Spinal cord (tissue), 10 donors: ENCODE results near the gene PRKAB1. TPM values are rescaled to one million over a fixed set of nuclear protein-coding genes. Genes with fewer than 3 reads are reported as not detected.

Source experiments
- DNase-seq, 6 donors: peaks; one replicate each; pipeline versions ENCODE4 v3.0.0 to v3.0.0-alpha.2; 2013 to 2015; ENCODE audit warnings: low spot score in 6 of 6, low read depth in 4 of 6
- H3K27ac ChIP-seq: one replicate; pipeline ENCODE4 v1.5.1; 2013; ENCODE audit warnings: low read depth, low read length, control low read depth
- H3K27me3 ChIP-seq: one replicate; pipeline ENCODE4 v1.6.1; 2013; ENCODE audit warnings: low read length; ENCODE audit not compliant: control insufficient read depth, insufficient read depth
- H3K36me3 ChIP-seq: one replicate; pipeline ENCODE4 v1.6.1; 2013; ENCODE audit warnings: low read length; ENCODE audit not compliant: control insufficient read depth, insufficient read depth
- H3K4me1 ChIP-seq: one replicate; pipeline ENCODE4 v1.6.1; 2013; ENCODE audit warnings: low read length; ENCODE audit not compliant: control insufficient read depth, insufficient read depth
- H3K4me3 ChIP-seq: one replicate; pipeline ENCODE4 v1.5.1; 2013; ENCODE audit warnings: low read depth, low read length, control low read depth
- H3K9me3 ChIP-seq: one replicate; pipeline ENCODE4 v1.6.1; 2013; ENCODE audit warnings: low read length; ENCODE audit not compliant: control insufficient read depth, insufficient read depth
- WGBS: methylation state at CpG from one replicate; pipeline ENCODE4 v1.1.5; 2013; ENCODE audit warnings: missing lambda C conversion rate; ENCODE audit not compliant: insufficient coverage; 5-methylcytosine and 5-hydroxymethylcytosine counted together
- polyA plus RNA-seq, 2 donors: library from polyadenylated mRNA; unstranded; fragments of 120-200 nt; gene quantifications; one replicate each; pipeline ENCODE4 v1.2.1, GENCODE V29; 2013; ENCODE audit not compliant: insufficient read length in 2 of 2
- total RNA-seq, 2 donors: library from RNA; depleted of rRNA in 1 of 2; stranded (reverse); fragments of 120-200 nt in 1 of 2; fragments of >200 nt in 1 of 2; gene quantifications; one replicate each; pipeline versions ENCODE4 v1.2.3 to v1.2.4, GENCODE V29; 2013 to 2014
- donor health status: healthy.

Gene PRKAB1
- total and polyA plus RNA-seq, 4 donors: 17.4 to 41.2 (median 27.2) TPM

- Histone ChIP-seq H3K36me3 (peaks cover 43% of the 10 kb centered on the region), H3K4me3 (no peak overlapping the region), H3K27me3 (no peaks in the 10 kb centered on the region), H3K27ac (no peak overlapping the region), H3K4me1 (no peaks in the 10 kb centered on the region), H3K9me3 (no peaks in the 10 kb centered on the region)
- 73% methylated on average over 11 of the region's 14 CpGs for WGBS
- no peak for DNase-seq
These were observed 19.5 kb downstream of the PRKAB1 start for GRCh38 chr12:119687406-119687805.

GRCh38 chr12:119687879-119688278 is 19.9 kb downstream of the PRKAB1 start:
- Histone ChIP-seq H3K9me3 (no peaks in the 10 kb centered on the region), H3K27me3 (no peaks in the 10 kb centered on the region), H3K4me3 (no peak overlapping the region), H3K27ac (no peak overlapping the region), H3K4me1 (no peaks in the 10 kb centered on the region), H3K36me3 (peaks cover 43% of the 10 kb centered on the region)
- 95% methylated on average over 9 of the region's 9 CpGs for WGBS
- no peak for DNase-seq

GRCh38 chr12:119689935-119690500 is 22.1 kb downstream of the PRKAB1 start:
- Histone ChIP-seq H3K27me3 (no peaks in the 10 kb centered on the region), H3K4me1 (no peaks in the 10 kb centered on the region), H3K9me3 (no peaks in the 10 kb centered on the region), H3K4me3 (no peak overlapping the region), H3K27ac (no peak overlapping the region), H3K36me3 (peaks cover 43% of the 10 kb centered on the region)
- DNase-seq: no peak
- WGBS: 96% methylated on average over 38 of the region's 38 CpGs

- 82% methylated on average over 5 of the region's 6 CpGs for WGBS
- Histone ChIP-seq H3K27ac (no peak overlapping the region), H3K27me3 (no peaks in the 10 kb centered on the region)
These were observed 23.4 kb downstream of the PRKAB1 start for GRCh38 chr12:119691202-119691810.

GRCh38 chr12:119692410-119692809 is 24.5 kb downstream of the PRKAB1 start:
- Histone ChIP-seq H3K9me3 (no peaks in the 10 kb centered on the region), H3K36me3 (peaks cover 39% of the 10 kb centered on the region), H3K27me3 (no peaks in the 10 kb centered on the region), H3K27ac (no peak overlapping the region), H3K4me3 (no peak overlapping the region), H3K4me1 (no peaks in the 10 kb centered on the region)
- WGBS: no CpG with 5 or more reads among the region's 5 CpGs
- peak in 2 of 6 donors; percentile 39 to 64 for DNase-seq

More at GRCh38 chr12:119691202-119691810, 23.4 kb downstream of the PRKAB1 start:
- peaks cover 41% of the 10 kb centered on the region for H3K36me3 ChIP-seq
- DNase-seq: no peak
- no peaks in the 10 kb centered on the region for H3K4me1 ChIP-seq
- H3K9me3 ChIP-seq: no peaks in the 10 kb centered on the region
- no peak overlapping the region for H3K4me3 ChIP-seq

- no peaks in the 10 kb centered on the region for H3K4me1 ChIP-seq
- peak in 2 of 6 donors; percentile 31 to 67 for DNase-seq
- H3K27me3 ChIP-seq: no peaks in the 10 kb centered on the region
- no peak overlapping the region for H3K27ac ChIP-seq
- no peaks in the 10 kb centered on the region for H3K9me3 ChIP-seq
- 67% methylated on average over 2 of the region's 6 CpGs for WGBS
- H3K4me3 ChIP-seq: no peak overlapping the region
- H3K36me3 ChIP-seq: peaks cover 40% of the 10 kb centered on the region
These were observed 25.1 kb downstream of the PRKAB1 start for GRCh38 chr12:119692997-119693396.

- no peak overlapping the region for H3K27ac ChIP-seq
- WGBS: 80% methylated on average over 1 of the region's 1 CpG
These were observed 25.6 kb downstream of the PRKAB1 start for GRCh38 chr12:119693511-119693910.

GRCh38 chr12:119694111-119694510 is 26.2 kb downstream of the PRKAB1 start:
- no peak for DNase-seq
- no peaks in the 10 kb centered on the region for H3K9me3 ChIP-seq
- no peaks in the 10 kb centered on the region for H3K4me1 ChIP-seq
- 100% methylated on average over 1 of the region's 6 CpGs for WGBS
- H3K27me3 ChIP-seq: no peaks in the 10 kb centered on the region
- H3K4me3 ChIP-seq: no peak overlapping the region
- H3K36me3 ChIP-seq: peaks cover 32% of the 10 kb centered on the region
- no peak overlapping the region for H3K27ac ChIP-seq

More at GRCh38 chr12:119693511-119693910, 25.6 kb downstream of the PRKAB1 start:
- Histone ChIP-seq H3K9me3 (no peaks in the 10 kb centered on the region), H3K4me3 (no peak overlapping the region), H3K4me1 (no peaks in the 10 kb centered on the region), H3K36me3 (peaks cover 34% of the 10 kb centered on the region), H3K27me3 (no peaks in the 10 kb centered on the region)
- DNase-seq: no peak

GRCh38 chr12:119695034-119695433 is 27.1 kb downstream of the PRKAB1 start:
- H3K4me3 ChIP-seq: no peak overlapping the region
- 63% methylated on average over 2 of the region's 4 CpGs for WGBS
- DNase-seq: peak in 1 of 6 donors; percentile 56
- no peaks in the 10 kb centered on the region for H3K4me1 ChIP-seq
- no peaks in the 10 kb centered on the region for H3K9me3 ChIP-seq
- H3K27ac ChIP-seq: no peak overlapping the region
- H3K27me3 ChIP-seq: no peaks in the 10 kb centered on the region
- peaks cover 32% of the 10 kb centered on the region for H3K36me3 ChIP-seq

- whole genome bisulfite sequencing: 77% methylated on average over 5 of the region's 5 CpGs
- Histone ChIP-seq H3K4me3 (no peak overlapping the region), H3K27me3 (no peaks in the 10 kb centered on the region), H3K9me3 (no peaks in the 10 kb centered on the region), H3K4me1 (no peaks in the 10 kb centered on the region), H3K27ac (no peak overlapping the region), H3K36me3 (peaks cover 40% of the 10 kb centered on the region)
- DNase-seq: no peak
These were observed 29.0 kb downstream of the PRKAB1 start for GRCh38 chr12:119696943-119697342.
